CD4-positive, alpha-beta T cell treated with Interleukin-1 beta for 1 hour (primary cell): ENCODE results near the gene CCDC142.
A peak's percentile ranks its signal among the peaks of the same experiment; 100 is the strongest.
"Not testable (repeated sequence)": the region's sequence is repeated elsewhere in the genome, so short reads cannot be mapped to it uniquely, and the experiment has no call there.

ENCODE experiments used
- DNase-seq, 2 donors: peaks; one replicate each; pipeline ENCODE4 v3.0.0-alpha.2; 2020 to 2022

CCDC142 gene

DNA sequence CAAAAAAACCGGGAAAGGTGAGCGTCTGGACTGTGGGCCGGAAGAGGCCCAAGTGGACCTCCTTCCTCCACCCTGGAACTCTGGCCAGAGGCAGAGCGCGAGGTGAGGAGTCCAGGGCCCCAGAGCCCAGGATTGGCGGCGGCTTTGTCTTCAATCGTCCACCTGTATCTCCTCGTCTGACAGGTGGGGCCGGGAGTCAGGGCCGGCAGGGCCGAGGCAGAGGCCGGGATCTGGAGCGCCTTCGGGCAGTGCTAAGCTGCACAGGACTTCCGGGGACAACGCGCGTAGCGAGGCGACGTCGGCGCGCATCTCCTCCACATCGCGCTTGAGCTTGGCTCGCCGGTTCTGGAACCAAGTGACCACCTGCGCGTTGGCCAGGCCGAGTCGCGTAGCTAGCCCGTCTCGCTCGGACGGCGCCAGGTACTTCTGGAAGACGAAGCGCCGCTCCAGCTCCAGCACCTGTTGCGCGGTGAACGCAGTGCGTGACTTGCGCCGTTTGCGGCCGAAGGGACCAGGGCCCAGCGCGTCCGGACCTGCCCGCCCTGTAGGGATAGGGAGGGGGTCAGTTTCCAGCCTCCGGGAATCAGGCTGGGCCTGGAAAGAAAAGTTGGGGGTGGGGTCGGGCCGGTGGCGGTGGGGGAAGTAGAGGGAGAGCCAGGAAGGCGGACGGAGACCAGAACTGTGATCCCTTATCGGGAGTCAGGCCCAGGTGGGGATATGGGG is 15.1 kb upstream of the CCDC142 start:
- DNase-seq, result no peak

DNA sequence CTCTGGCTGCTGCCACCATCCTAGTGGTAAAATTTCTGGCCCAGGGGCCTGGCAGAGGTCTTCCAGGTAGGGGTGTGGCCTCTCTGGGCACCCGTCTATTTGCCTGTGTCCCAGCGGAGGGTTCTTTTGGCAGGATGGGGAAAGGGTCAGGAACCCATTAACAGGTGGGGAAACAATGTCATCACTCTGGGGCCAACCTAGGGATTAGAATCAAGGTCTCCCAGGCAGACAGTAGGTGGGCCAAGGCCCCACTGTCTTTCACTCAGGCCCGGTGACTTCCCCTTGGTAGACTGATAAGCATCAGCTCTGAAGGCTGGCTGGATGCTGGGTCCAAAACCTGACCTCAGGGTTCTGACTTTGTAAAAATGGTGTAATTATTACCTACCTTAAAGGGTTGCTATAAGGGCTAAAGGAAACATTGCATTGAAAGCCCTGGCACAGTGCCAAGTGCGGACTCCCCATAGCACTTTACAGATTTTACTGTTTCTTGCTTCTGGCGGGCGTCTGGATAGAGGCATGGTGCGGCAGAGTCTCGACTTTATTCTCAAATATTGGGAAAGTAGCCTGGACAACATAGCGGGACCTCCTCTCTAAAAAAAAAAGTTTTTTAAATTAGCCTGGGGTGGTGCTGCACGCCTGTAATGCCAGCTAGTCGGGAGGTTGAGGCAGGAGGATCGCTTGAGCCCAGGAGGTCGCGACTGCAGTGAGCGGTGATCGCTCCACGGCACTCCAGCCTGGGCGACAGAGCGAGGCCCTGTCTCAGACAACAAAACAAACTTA is 14.4 kb upstream of the CCDC142 start:
- no peak for DNase-seq

- DNase-seq, result no peak
Measured at GRCh38 chr2:74495440-74495839, 12.6 kb upstream of the CCDC142 start.

- no peak for DNase-seq
Measured at GRCh38 chr2:74493546-74493945, 10.7 kb upstream of the CCDC142 start.

DNA sequence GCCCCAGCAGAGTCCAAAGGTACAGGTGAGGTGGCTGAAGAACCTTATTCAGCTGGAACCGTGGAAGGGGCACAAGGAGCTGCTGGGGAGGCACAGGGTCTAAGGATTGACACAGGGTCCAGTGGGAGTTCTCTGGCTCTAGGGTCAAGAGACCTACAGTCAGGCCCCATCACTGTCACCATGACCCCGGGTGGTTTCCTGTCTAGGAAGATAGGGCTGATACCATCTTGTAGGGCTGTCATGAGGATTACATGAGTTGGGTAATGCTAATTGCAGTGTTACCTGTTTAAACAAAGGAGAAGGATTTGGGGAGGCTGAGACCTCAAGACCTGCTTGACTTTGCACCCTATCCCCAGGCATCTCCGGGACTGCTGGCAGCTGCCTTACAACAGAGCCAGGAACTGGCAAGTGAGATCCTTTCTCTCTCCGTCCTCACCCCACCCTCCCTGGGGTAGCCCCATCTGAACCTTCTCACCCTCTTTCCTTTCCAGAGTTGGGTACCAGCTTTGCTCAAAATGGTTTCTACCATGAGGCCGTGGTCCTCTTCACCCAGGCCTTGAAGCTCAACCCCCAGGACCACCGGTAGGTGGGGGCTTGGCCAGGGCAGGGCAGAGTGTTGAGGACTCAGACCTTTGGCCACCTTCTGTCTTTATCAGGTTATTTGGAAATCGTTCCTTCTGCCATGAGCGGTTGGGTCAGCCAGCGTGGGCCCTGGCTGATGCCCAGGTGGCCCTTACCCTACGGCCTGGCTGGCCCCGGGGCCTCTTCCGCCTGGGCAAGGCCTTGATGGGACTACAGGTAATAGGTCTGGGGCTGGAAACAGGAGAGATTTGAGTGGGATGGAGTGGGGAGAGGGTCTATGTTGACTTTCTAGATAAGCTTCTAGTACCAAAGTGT is 9.1 kb upstream of the CCDC142 start:
- no peak for DNase-seq

DNA sequence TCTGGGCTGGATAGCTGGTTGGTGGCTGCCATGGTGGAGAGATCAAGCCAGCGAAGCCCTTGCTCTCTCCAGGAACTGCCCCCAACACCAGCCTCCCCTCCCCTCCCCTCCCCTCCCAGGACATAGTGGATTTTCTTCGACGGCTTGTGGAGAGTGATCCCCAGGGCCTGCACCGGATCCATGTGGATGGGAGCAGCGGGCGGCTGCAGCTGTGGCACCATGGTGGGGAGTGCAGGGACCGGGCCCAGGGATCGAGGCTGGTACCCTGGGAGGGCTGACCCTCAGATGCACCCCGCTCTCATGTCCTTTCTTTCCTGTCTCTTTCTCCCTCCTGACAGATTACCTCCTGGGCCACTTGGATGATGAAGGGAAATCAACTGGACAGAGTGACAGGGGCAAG is 7.1 kb upstream of the CCDC142 start:
- no peak for DNase-seq

DNA sequence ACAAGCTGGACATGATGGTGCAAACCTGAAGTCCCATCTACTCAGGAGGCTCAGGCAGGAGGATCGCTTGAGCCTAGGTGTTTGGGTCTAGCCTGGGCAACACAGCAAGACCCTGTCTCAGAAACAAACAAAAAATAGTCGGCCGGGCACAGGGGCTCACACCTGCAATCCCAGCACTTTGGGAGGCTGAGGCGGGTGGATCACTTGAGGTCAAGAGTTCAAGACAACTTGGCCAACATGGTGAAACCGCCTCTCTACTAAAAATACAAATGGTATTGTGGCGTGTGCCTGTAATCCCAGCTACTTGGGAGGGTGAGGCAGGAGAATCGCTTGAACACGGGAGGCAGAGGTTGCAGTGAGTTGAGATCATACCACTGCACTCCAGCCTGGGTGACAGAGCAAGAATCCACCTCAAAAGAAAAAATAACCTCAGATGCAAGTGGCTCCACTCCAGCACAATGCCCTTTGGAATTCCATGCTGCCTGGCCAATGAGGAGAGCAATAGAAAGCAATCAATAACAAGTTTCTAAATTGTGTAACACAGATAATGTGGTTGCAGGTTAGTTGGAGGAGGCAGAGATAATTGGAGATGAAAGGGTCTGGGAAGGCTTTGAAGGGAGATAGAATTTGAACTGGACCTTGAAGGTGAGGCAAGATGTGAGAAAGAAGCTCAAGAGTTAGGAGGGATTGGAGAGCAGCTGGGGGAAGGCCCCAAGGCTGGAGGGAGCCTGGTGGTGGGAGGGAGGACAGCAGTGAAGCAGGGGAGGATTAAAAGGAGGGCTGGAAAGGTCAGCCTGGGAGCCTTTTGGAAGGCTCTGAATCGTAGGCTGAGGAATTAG is 6.1 kb upstream of the CCDC142 start:
- DNase-seq, result no peak

- DNase-seq, result no peak
Measured at GRCh38 chr2:74486141-74486540, 3.3 kb upstream of the CCDC142 start.

GRCh38 chr2:74483675-74484164 is 922 bp upstream of the CCDC142 start:
- not testable (repeated sequence) for DNase-seq

DNA sequence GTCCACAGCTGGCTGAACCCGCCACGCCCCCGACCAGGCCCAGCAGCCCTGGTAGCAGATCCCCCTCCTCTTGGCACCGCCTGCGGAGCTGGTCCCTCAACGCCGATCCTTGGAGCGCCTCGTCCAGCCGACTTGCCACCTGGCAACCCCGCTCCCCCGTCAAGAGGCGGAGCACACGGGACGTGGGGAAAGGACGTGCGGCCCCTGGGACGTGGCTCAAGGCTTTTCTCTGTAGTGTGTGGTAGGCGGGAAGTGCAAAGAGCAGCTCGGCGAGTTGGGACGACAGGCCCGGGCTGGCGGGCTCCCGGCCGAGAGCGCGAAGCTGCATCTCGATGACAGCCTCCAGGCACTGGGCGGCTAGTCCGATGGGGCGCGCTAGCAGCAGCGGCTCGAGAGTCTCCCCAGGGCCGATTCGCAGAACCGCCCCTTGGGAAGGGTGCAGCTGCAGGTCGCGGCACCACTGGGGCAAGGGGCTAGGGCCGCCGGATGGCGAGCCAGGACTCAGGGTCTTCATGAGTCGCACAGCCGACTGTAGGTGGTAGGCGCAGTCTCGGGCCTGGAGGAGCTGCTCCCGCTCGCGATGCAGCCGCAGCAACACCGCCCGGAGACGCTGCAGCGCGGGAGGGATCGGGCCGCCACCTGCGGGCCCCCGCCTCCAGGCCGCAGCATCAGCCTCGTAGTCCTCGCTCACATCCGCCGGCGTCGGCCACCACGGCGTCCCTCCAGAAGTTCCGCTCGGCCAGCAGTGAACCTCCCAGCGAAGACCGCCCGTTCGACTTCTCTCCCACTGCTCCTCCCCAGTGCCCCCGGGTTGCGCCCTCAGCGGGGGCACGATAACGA is 617 bp downstream of the CCDC142 start:
- DNase-seq, result peak; percentile 60 to 65

DNA sequence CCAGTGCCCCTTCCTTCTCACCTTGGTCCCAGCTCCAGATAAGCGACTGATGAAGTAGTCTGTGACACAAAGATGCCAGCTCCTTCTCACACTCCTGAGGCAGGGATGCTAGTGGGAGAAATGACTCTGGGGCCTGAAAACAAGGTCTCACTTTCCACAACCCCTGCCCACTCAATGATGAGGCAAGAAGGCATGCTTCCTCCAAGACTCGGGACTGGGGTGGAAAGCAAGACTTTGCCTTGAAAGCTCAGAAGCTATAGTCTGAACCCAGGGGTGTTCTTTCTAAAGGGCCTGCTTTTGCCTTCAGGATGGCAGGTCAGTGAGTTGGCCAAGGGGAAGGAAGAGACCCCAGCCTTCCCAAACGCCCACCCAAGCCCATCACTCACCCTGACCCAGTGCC is 1.4 kb downstream of the CCDC142 start:
- DNase-seq, result no peak

DNA sequence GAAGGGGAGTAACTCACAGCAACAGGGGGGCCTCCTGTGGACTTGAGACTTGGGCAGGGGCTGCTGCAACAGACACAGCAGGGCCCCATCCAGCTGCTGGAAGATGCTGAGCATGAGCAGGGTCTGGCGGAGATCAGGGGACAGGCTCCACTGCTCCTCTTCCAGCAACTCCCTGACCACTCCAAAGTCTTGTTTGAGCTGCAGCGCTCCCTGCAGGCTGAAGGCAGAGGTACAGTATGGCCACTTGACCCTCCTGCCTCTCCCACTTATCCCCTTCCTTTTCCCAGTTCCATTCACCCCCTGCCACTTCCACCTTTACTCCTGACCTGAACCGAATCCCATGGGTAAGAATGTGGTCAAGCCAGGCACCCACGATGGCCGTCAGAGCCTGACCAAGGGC is 7.9 kb downstream of the CCDC142 start:
- DNase-seq, result no peak

DNA sequence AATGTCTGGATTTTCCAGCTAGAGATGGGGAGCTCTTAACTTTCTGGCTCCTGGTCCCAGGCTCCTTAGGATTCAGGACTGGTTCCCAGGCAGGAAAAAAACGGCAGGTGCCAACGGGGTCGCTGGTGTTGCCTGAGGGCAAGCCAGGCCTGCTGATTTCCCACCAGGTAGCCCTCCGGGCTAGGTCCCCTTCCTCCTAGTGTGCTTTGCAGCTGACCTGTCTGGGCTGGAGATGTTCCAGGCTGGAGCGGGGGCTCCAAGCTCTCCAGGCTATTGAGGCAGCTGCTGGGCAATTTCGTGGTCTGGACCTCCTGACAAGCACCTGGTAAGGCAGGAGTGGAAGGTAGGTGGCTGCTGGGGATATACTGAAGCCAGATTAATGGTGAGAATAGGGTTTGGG is 8.3 kb downstream of the CCDC142 start:
- DNase-seq, result no peak

DNA sequence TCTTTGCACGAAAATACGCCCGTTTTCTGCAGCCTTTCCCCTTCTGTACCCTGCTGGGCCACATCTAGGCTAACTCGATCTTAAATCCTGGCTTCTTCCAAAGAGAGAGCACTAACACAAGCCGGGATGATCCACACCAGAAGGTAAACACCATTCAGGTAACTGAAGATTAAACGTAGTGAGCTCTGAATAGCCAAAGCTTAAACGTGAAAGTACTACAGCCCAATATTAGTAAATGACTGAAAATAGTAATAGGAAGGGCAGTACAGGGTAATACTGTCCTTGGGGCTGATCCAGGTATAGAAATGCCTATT is 9.9 kb downstream of the CCDC142 start:
- DNase-seq, result no peak

GRCh38 chr2:74472086-74472944 is 10.5 kb downstream of the CCDC142 start, which contains the start of gene MRPL53:
MRPL53 (minus strand) TSS chr2:74472680; CDS start chr2:74472660, 20 bp downstream.
- peak; percentile 95 to 96 for DNase-seq

DNA sequence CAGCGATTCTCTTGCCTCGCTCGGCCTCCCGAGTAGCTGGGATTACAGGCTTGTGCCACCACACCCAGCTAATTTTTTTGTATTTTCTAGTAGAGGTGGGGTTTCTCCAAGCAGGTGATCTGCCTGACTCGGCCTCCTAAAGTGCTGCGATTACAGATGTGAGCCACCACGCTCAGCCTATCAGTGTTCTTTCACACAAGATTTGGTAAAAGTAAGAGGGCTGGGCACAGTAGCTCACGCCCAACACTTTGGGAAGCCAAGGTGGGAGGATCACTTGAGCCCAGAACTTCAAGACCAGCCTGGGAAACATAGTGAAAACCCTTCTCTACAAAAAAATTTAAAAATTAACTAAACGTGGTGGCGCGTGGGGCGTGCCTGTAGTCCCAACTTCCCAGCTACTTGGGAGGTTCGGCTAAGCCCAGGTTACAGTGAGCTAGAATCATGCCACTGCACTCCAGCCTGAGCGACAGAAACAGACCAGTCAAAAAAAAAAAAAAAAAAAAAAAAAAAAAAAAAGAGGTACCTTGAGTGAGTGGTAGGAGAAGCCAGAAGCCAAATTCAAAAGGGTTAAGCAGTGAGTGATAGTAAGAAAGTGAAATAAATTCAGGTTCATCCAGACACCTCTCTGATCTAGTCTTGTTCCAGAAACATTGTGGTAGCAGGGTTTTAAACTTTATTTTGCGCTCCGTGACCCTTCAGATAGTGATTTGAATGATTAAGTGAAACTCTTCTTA is 11.3 kb downstream of the CCDC142 start:
- no peak for DNase-seq

DNA sequence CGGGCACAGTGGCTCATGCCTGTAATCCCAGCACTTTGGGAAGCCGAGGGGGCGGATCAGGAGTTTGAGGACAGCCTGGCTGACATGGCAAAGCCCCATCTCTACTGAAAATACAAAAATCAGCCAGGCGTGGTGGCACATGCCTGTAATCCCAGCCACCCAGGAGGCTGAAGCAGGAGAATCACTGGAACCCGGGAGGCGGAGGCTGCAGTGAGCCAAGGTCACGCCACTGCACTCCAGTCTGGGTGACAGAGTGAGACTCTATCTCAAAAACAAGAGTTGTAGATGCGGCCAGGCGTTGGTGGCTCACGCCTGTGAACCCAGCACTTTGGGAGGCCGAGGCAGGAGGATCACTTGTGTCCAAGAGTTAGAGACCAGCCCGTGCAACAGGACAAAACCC is 12.1 kb downstream of the CCDC142 start:
- not testable (repeated sequence) for DNase-seq

DNA sequence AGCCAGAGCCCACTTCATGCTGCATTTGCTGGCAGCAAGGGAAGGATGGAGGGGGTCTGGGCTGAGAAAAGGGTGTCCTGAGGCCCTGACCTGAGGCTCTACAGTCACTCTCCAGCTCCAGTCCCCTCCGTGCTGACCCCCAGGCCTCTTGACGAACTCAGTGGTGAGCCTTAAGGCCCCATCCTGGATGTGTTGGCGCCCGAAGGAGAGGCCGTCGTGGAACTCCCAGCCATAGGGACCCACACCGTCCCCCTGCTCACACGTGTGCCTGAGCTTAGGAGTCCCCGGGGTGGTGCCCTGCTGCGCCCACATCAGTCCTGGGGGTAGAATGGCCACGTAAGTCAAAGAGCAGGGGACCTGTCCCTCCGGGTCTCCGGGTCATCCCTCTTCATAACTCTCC is 18.4 kb downstream of the CCDC142 start:
- DNase-seq, result no peak

- no peak for DNase-seq
Measured at GRCh38 chr2:74462786-74463105, 20.1 kb downstream of the CCDC142 start.
